NT2/D1 (cell line): ENCODE data around the gene PRF1.

Experiments
- SUZ12 ChIP-seq: IDR thresholded peaks from 2 replicates; pipeline ENCODE4 v1.6.1; 2011; ENCODE audit not compliant: insufficient read length, insufficient read depth; ENCODE audit errors: extremely low read depth
- YY1 ChIP-seq: IDR thresholded peaks from 2 replicates; pipeline ENCODE4 v1.6.1; 2011; ENCODE audit not compliant: insufficient read length, insufficient read depth
- ZNF274 ChIP-seq: IDR thresholded peaks from 2 replicates; pipeline ENCODE4 v1.6.1; 2011; ENCODE audit warnings: mild to moderate bottlenecking, low read depth, low read length

- TF ChIP-seq YY1 (no peak), ZNF274 (no peak), SUZ12 (no peak)
These were observed 11.7 kb downstream of the PRF1 start for GRCh38 chr10:70590655-70591416.
